NCI-H226 (cell line): ENCODE results near the gene ARID3A.

Experiments
- DNase-seq: peaks from one replicate; pipeline ENCODE4 v3.0.0-alpha.2; 2015

Gene ARID3A

DNA sequence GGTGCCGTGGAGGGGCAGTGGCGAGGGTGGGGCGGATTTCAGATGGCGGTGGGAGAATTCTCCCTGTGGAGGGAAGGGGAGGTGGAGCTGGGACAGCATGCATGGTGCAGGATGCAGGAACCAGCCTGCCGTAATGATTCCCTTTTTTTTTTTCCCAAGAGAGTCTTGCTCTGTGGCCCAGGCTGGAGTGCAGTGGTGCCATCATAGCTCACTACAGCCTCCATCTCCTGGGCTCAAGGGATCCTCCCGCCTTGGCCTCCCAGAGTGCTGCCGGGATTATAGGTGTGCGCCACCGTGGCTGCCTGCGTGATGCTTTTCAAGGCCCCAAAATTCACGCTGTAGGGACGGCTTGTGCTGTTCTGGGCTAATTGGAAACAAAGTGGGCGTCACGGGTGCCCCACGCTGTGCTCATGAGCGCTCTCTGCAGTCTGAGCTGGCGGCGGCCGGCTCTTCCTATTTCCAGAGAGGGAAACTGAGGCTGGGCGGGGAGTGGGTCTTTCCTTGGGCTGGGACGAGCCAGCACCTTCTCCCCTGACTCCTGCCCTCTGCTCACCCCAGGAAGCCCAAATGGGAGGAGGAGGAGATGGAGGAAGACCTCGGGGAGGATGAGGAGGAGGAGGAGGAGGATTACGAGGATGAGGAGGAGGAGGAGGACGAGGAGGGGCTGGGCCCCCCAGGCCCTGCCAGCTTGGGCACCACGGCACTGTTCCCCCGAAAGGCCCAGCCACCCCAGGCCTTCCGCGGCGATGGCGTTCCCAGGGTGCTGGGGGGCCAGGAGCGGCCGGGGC lies 6.2 kb downstream of the ARID3A start:
- DNase-seq = no peak

- DNase-seq = peak; percentile 46
Observed at GRCh38 chr19:932648-933552, 7.1 kb downstream of the ARID3A start.

DNA sequence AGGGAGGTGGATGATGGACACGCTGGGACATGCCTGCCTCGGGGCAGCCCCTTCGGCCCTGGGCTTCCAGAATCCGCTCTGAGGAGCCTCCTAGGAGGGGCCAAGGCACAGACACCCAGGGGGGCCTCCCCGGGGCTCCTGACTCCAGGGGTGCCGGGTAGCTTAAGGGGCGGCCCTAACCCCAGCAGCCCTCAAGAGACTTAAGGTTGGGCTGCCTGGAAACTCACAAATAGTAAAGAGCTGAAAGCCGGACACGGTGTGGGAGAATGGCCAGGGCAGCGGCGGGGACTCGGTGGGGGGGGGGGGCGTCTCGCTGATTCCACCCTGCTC lies 7.7 kb downstream of the ARID3A start:
- DNase-seq = no peak

DNA sequence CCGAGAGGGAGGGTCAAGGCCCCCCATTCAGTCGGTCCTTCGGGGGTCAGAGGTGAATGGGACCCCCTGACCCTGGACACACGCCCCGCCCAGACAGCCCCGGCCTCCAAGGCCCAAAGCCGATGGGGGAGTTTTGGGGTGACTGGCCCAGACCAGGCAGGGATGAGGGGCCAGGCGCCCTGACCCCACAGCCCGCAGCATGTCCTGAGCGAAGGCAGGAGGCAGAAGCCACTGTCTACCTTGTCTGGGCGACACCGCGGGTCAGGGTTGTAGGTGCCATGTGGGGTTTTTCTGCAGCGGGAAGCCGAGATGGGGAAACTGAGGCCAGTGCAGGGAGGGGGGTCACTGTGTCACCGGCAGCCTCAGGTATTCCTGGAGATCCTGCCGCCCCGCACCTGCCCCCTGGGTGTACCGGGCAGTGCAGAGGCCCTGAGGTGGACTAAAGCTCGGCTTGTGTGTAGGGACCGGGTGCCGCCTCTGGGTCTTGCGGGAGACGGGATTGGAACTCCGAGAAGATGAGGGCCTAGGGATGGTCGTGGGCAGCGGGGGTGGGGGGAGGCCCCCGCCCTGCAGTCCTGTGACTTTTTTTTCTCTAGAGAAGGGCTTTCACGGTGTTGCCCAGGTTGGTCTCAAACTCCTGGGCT lies 8.5 kb downstream of the ARID3A start:
- DNase-seq = no peak

DNA sequence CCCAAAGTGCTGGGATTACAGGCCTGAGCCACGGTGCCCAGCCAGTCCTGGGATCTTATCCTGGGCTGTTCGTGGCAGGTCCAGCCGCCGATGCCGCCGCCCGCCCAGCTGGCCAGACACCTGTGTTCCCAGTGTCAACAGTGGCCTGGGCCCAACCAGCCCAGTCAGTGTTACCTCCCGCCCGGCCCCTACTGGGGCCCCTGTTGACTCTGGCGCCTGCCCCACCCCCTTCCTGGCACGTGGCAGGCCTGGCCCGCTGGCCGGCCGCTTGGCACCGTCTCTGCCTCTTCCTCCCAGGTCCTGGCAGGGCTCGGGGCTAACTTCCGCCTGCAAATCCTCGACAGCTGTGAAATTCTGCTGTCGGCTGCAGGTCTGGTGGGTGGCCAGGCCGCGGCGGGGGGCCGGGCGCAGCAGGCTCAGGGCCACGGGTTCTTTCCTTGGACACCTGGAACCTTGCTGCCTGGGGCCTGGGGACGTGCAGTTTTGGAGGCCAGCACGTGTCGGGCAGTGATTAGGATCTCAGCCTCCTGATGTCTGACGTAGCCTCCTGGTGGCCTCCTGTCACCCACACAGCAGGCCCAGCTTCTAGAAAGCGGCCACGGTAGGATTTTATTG lies 9.1 kb downstream of the ARID3A start:
- DNase-seq = no peak

DNA sequence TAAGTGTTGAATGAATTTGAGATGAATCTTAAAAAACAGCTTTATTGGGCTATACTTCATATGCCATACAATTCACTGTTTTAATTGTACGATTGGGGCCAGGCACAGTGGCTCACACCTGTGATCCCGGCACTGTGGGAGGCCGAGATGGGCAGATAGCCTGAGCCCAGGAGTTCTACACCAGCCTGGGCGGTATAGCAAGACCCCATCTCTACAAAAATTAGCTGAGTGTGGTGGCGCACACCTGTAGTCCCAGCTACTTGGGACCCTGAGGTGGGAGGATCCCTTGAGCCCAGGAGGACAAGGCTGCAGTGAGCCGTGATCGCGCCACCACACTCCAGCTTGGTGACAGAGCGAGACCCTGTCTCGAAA lies 10.3 kb downstream of the ARID3A start:
- DNase-seq = no peak

GRCh38 chr19:937259-937694 lies 11.4 kb downstream of the ARID3A start:
- no peak for DNase-seq

DNA sequence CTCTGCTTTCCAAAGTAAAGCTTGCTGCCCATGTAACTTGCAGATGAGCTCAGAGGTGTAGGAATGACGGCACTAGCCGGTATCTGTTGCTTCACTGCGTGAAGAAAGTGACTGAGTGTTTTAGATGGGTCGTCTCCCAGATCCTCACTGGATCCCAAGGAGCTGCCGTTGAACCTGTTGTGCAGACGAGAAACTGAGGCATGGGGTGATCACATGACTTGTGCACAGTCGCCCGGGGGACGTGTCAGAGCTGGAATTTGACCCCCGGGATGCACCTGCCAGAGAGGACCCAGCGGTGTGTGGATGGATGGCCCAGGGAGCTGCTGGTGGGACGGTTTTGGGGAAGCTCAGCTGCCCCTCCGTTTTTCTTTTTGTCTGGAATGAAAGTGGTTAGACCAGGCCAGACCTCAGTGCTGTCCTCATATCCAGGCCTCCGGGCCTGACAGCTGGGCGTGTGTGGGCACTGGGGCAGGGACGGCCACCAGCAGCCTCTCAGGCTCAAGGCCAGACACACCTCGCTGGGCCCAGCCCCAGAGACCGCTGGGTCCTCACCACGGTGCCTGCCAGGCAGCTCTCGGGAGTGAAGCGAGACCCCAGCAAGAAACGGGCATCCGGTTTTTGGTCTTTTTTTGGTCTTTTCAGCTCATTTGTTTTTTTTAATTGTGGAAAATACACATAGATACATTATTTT lies 12.5 kb downstream of the ARID3A start:
- no peak for DNase-seq

GRCh38 chr19:939439-939838 lies 13.6 kb downstream of the ARID3A start:
- no peak for DNase-seq

- no peak for DNase-seq
Observed at GRCh38 chr19:939922-940321, 14.1 kb downstream of the ARID3A start.

DNA sequence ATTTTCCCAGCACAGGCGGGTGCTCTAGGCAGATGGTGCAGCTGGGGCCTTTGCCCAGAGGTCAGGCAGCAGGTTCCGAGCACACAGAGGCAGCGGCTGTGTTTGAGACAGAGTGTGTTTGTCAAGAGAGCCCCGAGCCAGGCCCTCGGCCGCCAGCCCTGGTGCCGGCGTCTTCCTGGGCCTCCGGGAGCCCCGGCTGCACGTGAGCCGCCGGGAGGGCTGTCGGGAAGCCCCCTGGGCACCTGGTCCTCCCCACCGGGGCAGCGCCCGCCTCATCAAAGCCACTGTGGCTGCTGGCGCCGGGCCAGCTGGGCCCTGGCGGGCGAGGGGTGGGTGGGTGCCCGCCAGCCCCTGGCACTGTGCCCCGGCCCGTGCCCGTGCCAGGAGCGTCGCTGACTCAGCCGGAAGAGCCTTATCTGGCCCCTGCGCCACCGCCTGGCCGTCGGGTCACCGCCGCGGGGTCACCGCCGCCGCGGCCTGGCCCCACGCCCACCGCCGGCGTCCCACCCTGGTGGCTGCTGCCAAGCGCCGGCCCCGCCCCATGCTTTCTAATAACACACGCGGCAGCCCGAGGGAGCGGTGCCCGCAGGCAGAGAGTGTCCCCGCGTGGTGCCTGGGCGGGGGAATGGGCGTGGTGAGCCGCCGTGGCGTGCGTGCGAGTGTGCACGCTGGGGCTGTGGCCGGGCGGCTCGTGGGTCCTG lies 14.9 kb downstream of the ARID3A start:
- DNase-seq = peak; percentile 67

- no peak for DNase-seq
Observed at GRCh38 chr19:941292-942132, 15.7 kb downstream of the ARID3A start.

GRCh38 chr19:942133-942645 lies 16.4 kb downstream of the ARID3A start:
- no peak for DNase-seq

DNA sequence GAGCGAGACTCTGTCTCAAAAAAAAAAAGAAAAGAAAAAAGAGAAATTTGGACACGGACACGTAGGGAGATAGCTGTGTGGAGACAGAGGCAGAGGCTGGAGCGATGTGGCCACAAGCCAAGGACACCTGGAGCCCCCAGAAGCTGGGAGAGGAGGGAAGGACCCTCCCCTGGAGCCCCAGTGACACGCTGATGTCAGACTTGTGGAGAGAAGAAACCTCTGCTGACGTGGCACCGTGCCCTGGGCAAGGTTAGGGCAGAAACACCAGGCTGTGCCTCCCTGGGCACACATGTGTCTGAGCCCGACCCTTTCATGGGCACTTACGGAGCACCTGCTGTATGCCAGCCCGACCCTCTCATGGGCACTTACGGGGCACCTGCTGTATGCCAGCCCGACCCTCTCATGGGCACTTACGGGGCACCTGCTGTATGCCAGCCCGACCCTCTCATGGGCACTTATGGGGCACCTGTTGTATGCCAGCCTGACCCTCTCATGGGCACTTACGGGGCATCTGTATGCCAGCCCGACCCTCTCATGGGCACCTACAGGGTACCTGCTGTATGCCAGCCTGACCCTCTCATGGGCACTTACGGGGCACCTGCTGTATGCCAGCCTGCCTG lies 17.8 kb downstream of the ARID3A start:
- no peak for DNase-seq

DNA sequence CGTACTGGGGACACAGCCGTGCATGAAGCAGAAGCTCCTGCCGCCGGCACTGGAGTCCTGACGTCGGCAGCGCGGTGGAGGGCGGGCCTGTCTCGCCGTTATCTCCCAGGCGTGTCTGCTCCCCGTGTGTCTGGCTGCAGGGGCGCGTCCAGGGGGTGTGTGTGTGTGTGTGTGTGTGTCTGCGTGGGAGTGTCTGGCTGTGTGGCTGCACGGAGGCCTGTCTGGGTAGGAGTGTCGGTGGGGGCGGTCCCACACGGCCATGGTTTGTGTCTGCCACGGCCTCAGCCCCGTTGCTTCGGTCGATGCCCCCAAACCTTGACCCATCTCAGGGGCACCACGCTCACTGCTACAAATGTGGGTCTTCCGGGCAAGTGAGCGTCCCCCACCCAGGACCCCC lies 18.3 kb downstream of the ARID3A start:
- peak; percentile 57 for DNase-seq

GRCh38 chr19:944663-945241 lies 18.9 kb downstream of the ARID3A start:
- no peak for DNase-seq

- DNase-seq = no peak
Observed at GRCh38 chr19:945401-946252, 19.8 kb downstream of the ARID3A start.

- no peak for DNase-seq
Observed at GRCh38 chr19:947090-947706, 21.4 kb downstream of the ARID3A start.
